Fibroblast of villous mesenchyme (primary cell): ENCODE results near the gene GRM8. TPM values are rescaled to one million over a fixed set of nuclear protein-coding genes. Genes with fewer than 3 reads are reported as not detected.

ENCODE experiments used
- DNase-seq: peaks from one replicate; pipeline ENCODE4 v3.0.0-alpha.2; 2010; ENCODE audit warnings: low read depth
- H3K4me3 ChIP-seq: 2 replicates; pipeline ENCODE4 v1.5.1; 2011; ENCODE audit warnings: low read depth, mild to moderate bottlenecking, low read length
- CTCF ChIP-seq: IDR thresholded peaks from 2 replicates; pipeline ENCODE4 v1.5.1; 2012; ENCODE audit warnings: low read depth, mild to moderate bottlenecking, low read length; ENCODE audit not compliant: insufficient read depth
- total RNA-seq: library from RNA; depleted of rRNA; stranded (reverse); fragments of >200 nt; gene quantifications from 2 replicates; pipeline ENCODE4 v1.2.3, GENCODE V29; 2012

The GRM8 gene
- total RNA-seq, 1 donor: not detected

- TF ChIP-seq CTCF: no peak
- H3K4me3 ChIP-seq: no peak overlapping the region
- no peak for DNase-seq
Measured at GRCh38 chr7:127047521-127047920, 205.2 kb downstream of the GRM8 start.

GRCh38 chr7:127041689-127042452 lies 210.9 kb downstream of the GRM8 start:
- no peak overlapping the region for H3K4me3 ChIP-seq
- no peak for TF ChIP-seq CTCF
- no peak for DNase-seq

DNA sequence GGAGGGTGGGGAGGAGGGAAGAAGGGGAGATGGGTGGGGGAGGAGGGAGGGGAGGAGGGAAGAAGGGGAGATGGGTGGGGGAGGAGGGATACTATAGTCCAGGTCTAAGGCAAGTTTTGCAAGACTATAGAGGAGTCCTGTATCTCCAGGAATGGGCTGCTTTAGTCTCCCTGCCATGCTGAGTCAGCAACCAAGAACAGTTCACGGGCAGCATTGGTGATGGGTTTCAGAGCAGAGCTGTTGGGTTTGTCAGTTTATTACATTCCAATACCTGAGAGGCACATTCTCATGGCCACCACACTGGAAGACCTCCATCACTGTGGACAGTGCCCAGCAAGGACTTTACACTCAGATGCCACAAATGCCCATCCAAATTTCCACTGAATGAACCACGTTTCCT lies 212.7 kb downstream of the GRM8 start:
- no peak overlapping the region for H3K4me3 ChIP-seq
- no peak for TF ChIP-seq CTCF
- no peak for DNase-seq

- DNase-seq: no peak
- H3K4me3 ChIP-seq: no peak overlapping the region
- TF ChIP-seq CTCF: no peak
Measured at GRCh38 chr7:127039541-127039940, 213.2 kb downstream of the GRM8 start.

GRCh38 chr7:127035203-127035849 lies 217.4 kb downstream of the GRM8 start:
- H3K4me3 ChIP-seq: no peak overlapping the region
- DNase-seq: no peak
- TF ChIP-seq CTCF: no peak

DNA sequence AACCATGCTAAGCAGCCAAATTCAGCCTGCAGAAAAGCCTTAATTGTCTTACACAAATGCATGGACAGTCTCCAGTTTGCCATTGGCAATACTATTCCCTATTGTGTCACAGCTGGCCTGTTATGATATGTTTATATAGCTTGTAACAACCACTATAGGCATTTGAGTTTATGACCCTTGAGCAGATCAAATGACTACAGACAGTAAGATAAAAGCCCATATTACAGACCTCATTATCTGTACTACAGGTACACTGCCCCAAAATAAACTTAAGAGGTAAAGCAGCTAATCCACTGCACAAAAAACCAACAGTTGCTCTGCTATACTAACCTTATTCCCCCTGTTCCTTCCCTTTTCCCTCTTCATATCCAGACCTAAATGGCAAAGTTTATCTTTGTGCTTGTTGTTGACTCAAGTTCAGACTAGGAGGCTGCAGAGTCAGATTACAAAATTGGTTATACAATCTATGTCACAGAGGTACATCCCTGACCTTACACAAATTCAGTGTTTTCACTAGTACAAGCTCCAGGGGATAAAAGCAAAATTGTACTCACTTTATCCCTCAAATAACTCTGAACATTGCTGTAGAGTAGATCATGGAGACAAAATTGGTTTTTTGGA lies 218.4 kb downstream of the GRM8 start:
- no peak for TF ChIP-seq CTCF
- no peak overlapping the region for H3K4me3 ChIP-seq
- DNase-seq: no peak
